PC-9 (cell line): ENCODE measurements around the gene AP2A1. TPM values are rescaled to one million over a fixed set of nuclear protein-coding genes. Genes with fewer than 3 reads are reported as not detected.

Experiments used
- BruUV-seq: library from RNA; stranded (reverse); fragments of 400-500 nt; replicated peaks from 2 replicates; lab custom pipeline; 2021; lab: Mats Ljungman, UMichigan
- CTCF ChIA-PET: fragments of 300-600 bp; sonication (Branson Sonifier 250); formaldehyde crosslinking; loops from one replicate; lab custom pipeline; 2022; ENCODE audit warnings: antibody characterized with exemption; lab: Charles Lee
- POLR2A ChIA-PET: fragments of 300-600 bp; sonication (Branson Sonifier 250); formaldehyde crosslinking; loops from one replicate; lab custom pipeline; 2022; ENCODE audit warnings: antibody characterized with exemption; ENCODE audit not compliant: unreplicated experiment; lab: Charles Lee
- DNase-seq, 2 experiments: peaks; one replicate each; pipeline versions ENCODE4 v3.0.0 to v3.0.0-alpha.2; 2015 to 2022; ENCODE audit warnings: mixed read lengths in 1 of 2
- H2AFZ ChIP-seq: fragments of 200-600 bp; sonication (generic); 2 replicates; pipeline ENCODE4 v1.8.1; 2017; ENCODE audit warnings: antibody characterized with exemption
- H3F3A ChIP-seq: fragments of 200-600 bp; sonication (generic); 2 replicates; pipeline ENCODE4 v1.8.1; 2017; ENCODE audit warnings: antibody characterized with exemption, mild to moderate bottlenecking, low read depth; ENCODE audit not compliant: insufficient read depth
- H3K27ac ChIP-seq: fragments of 200-600 bp; sonication (generic); 2 replicates; pipeline ENCODE4 v1.6.1; 2016; ENCODE audit warnings: mixed run types
- H3K27me3 ChIP-seq: fragments of 200-600 bp; sonication (generic); 2 replicates; pipeline ENCODE4 v1.6.1; 2016; ENCODE audit warnings: low read depth, mixed run types; ENCODE audit not compliant: insufficient read depth
- H3K36me3 ChIP-seq: fragments of 200-600 bp; sonication (generic); 2 replicates; pipeline ENCODE4 v1.6.1; 2016; ENCODE audit warnings: low read depth, mixed run types
- H3K4me1 ChIP-seq: fragments of 200-600 bp; sonication (generic); replicated peaks from 2 replicates; pipeline ENCODE4 v1.6.1; 2016; ENCODE audit warnings: mixed run types; ENCODE audit not compliant: insufficient read depth
- H3K4me2 ChIP-seq: fragments of 200-600 bp; sonication (generic); 2 replicates; pipeline ENCODE4 v1.6.1; 2017; ENCODE audit warnings: mixed run types
- H3K4me3 ChIP-seq: fragments of 200-600 bp; sonication (generic); 2 replicates; pipeline ENCODE4 v1.6.1; 2016; ENCODE audit warnings: mixed run types
- H3K79me2 ChIP-seq: fragments of 200-600 bp; sonication (generic); 2 replicates; pipeline ENCODE4 v1.6.1; 2017; ENCODE audit warnings: low read depth, mixed run types
- H3K9me2 ChIP-seq: fragments of 200-600 bp; sonication (generic); 2 replicates; pipeline ENCODE4 v1.8.1; 2017; ENCODE audit warnings: mild to moderate bottlenecking; ENCODE audit not compliant: insufficient read depth
- H3K9me3 ChIP-seq: fragments of 200-600 bp; sonication (generic); 2 replicates; pipeline ENCODE4 v1.8.1; 2016; ENCODE audit warnings: low read depth; ENCODE audit not compliant: insufficient read depth
- H4K20me1 ChIP-seq: fragments of 200-600 bp; sonication (generic); 2 replicates; pipeline ENCODE4 v1.8.1; 2017; ENCODE audit not compliant: insufficient read depth
- CTCF ChIP-seq: fragments of 200-600 bp; sonication (generic); conservative IDR thresholded peaks from 2 replicates; pipeline ENCODE4 v1.6.1; 2017; ENCODE audit warnings: mixed run types, antibody characterized with exemption, mild to moderate bottlenecking, moderate library complexity
- EZH2 ChIP-seq: fragments of 200-600 bp; sonication (generic); IDR thresholded peaks from 2 replicates; pipeline ENCODE4 v1.8.0; 2017; ENCODE audit warnings: antibody characterized with exemption, low read depth
- intact Hi-C: fragments of 100-400 bp; cut with micrococcal nuclease; formaldehyde crosslinking; loops from one replicate; pipeline ENCODE4 v1.10.0; 2022; ENCODE audit not compliant: unreplicated experiment
- total RNA-seq: library from RNA; stranded (reverse); gene quantifications from 2 replicates; pipeline ENCODE4 v1.2.3, GENCODE V29; 2021

Gene AP2A1
- total RNA-seq, 1 experiment from 2014 or later: 91.8 TPM

GRCh38 chr19:49744946-49745381 lies 21.8 kb upstream of the AP2A1 start:
- no peak overlapping the region for H3K4me3 ChIP-seq
- no peak overlapping the region for H3K27ac ChIP-seq
- H2AFZ ChIP-seq: no peak overlapping the region
- no TSS peak for BruUV-seq
- H3F3A ChIP-seq: peaks cover 7% of the 10 kb centered on the region; the same call in 1 of the 2 replicates
- no peaks in the 10 kb centered on the region for H4K20me1 ChIP-seq
- no peaks in the 10 kb centered on the region for H3K9me3 ChIP-seq
- TF ChIP-seq EZH2: no peak
- TF ChIP-seq CTCF: no peak
- H3K79me2 ChIP-seq: no peaks in the 10 kb centered on the region
- H3K36me3 ChIP-seq: no peaks in the 10 kb centered on the region
- ChIA-PET POLR2A (no interaction called here), CTCF (no interaction called here)
- H3K4me1 ChIP-seq: no peaks in the 10 kb centered on the region
- no peak overlapping the region for H3K4me2 ChIP-seq
- intact Hi-C loops: no loop called here
- H3K27me3 ChIP-seq: no peaks in the 10 kb centered on the region
- H3K9me2 ChIP-seq: no peaks in the 10 kb centered on the region
- no peak for DNase-seq

GRCh38 chr19:49746206-49746958 lies 20.4 kb upstream of the AP2A1 start:
- Histone ChIP-seq H2AFZ (no peak overlapping the region), H3K4me1 (no peaks in the 10 kb centered on the region), H3K4me3 (no peak overlapping the region), H3K36me3 (no peaks in the 10 kb centered on the region), H3K4me2 (no peak overlapping the region), H4K20me1 (no peaks in the 10 kb centered on the region), H3K27me3 (no peaks in the 10 kb centered on the region), H3K27ac (no peak overlapping the region), H3K9me3 (no peaks in the 10 kb centered on the region), H3K9me2 (no peaks in the 10 kb centered on the region), H3K79me2 (no peaks in the 10 kb centered on the region), H3F3A (peaks cover 12% of the 10 kb centered on the region; the same call in 1 of the 2 replicates)
- intact Hi-C loops: no loop called here
- TF ChIP-seq CTCF (no peak), EZH2 (no peak)
- BruUV-seq: no TSS peak
- no peak for DNase-seq
- POLR2A ChIA-PET: no interaction called here
- CTCF ChIA-PET: no interaction called here

GRCh38 chr19:49749055-49749716 lies 17.6 kb upstream of the AP2A1 start:
- Histone ChIP-seq H3F3A (peaks cover 21% of the 10 kb centered on the region; the same call in 1 of the 2 replicates), H3K27ac (no peak overlapping the region), H3K4me3 (no peak overlapping the region), H2AFZ (no peak overlapping the region), H3K79me2 (no peaks in the 10 kb centered on the region), H3K4me2 (no peak overlapping the region), H3K27me3 (no peaks in the 10 kb centered on the region), H3K36me3 (no peaks in the 10 kb centered on the region), H3K9me2 (no peaks in the 10 kb centered on the region), H3K9me3 (0 out of 2 replicates have a peak, but pooled peaks cover 4% of the 10 kb centered on the region), H3K4me1 (no peaks in the 10 kb centered on the region), H4K20me1 (no peaks in the 10 kb centered on the region)
- DNase-seq: no peak
- ChIA-PET CTCF (no interaction called here), POLR2A (interaction anchor here (0.5 to 0.6 kb wide), 2 partner anchors 21 to 53 kb away, joined by 3 to 6 read pairs; no protein-coding TSS in a partner anchor)
- BruUV-seq: no TSS peak
- intact Hi-C loops: no loop called here
- TF ChIP-seq CTCF (no peak), EZH2 (no peak)
